H1 (cell line): ENCODE results near the gene HK2. TPM values are rescaled to one million over a fixed set of nuclear protein-coding genes. Genes with fewer than 3 reads are reported as not detected.

Experiments used
- BRCA1 ChIP-seq: IDR thresholded peaks from 2 replicates; pipeline ENCODE4 v1.6.1; 2012; ENCODE audit warnings: low read depth, low read length, improper control_type of control experiment
- EGR1 ChIP-seq: IDR thresholded peaks from 2 replicates; pipeline ENCODE4 v1.6.1; 2011; ENCODE audit warnings: low read depth, low read length, borderline replicate concordance
- SP4 ChIP-seq: IDR thresholded peaks from 2 replicates; pipeline ENCODE4 v1.6.1; 2012; ENCODE audit warnings: low read length, inconsistent platforms
- TAF7 ChIP-seq: optimal IDR thresholded peaks from 2 replicates; pipeline ENCODE3; 2011; ENCODE audit warnings: low read depth, mild to moderate bottlenecking, inconsistent platforms, low read length, moderate library complexity, borderline replicate concordance
- ZNF274 ChIP-seq: IDR thresholded peaks from 2 replicates; pipeline ENCODE4 v1.7.0; 2012; ENCODE audit warnings: low read length, borderline replicate concordance; ENCODE audit errors: extremely low read depth
- polyA plus RNA-seq, 7 experiments: library from polyadenylated mRNA; depleted of rRNA in 3 of 7; stranded (reverse) in 5 of 7; unstranded in 2 of 7; fragments of >200 nt in 5 of 7; fragments of 200-250 nt in 2 of 7; gene quantifications; 1 replicate in 5 of 7; 2 replicates in 1 of 7; 4 replicates in 1 of 7; pipeline versions ENCODE4 v1.2.1 to v1.2.3, GENCODE V29; 2011 to 2013; ENCODE audit warnings: missing spikeins in 2 of 7, mixed read lengths in 2 of 7
- total RNA-seq: library from RNA; stranded (reverse); fragmentation: NEBNext Ultra II Directional; extraction: Animal tissue kit (Norgen Biotek cat#: 25700); gene quantifications from 2 replicates; pipeline ENCODE4 v1.2.1, GENCODE V29; 2021
- TF ChIP-seq, protein P1 (sequence below): IDR thresholded peaks from 2 replicates; pipeline ENCODE4 v1.6.1; 2012; ENCODE audit warnings: inconsistent platforms

Gene HK2
- total and polyA plus RNA-seq, 2 of the 8 experiments (the other 6 are each of a cell fraction or from before 2014, with no cell fraction given): 22.1 to 61.9 TPM

DNA sequence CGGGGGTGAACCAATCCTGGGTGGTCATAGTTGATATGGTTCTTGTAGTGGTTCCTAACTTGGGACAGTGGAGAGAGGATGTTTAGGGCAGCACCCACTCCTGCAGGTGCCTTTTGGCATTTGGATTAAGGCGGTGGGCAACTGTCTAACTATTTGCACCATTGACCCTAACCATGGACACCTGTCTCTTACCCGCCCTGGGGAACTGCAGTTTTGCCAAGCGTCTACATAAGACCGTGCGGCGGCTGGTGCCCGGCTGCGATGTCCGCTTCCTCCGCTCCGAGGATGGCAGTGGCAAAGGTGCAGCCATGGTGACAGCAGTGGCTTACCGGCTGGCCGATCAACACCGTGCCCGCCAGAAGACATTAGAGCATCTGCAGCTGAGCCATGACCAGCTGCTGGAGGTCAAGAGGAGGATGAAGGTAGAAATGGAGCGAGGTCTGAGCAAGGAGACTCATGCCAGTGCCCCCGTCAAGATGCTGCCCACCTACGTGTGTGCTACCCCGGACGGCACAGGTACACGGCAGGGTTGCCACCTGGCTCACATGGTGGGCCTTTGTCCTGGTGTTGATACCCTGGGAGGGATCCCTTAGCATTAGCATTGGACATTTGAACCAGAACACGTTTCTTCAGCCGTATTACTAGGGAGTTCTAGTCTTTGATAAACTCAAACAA is 46.3 kb downstream of the HK2 start (continued):
- TF ChIP-seq TAF7 (no peak), EGR1 (no peak), SP4 (no peak), BRCA1 (no peak), ZNF274 (no peak)
- TF ChIP-seq, protein P1, sequence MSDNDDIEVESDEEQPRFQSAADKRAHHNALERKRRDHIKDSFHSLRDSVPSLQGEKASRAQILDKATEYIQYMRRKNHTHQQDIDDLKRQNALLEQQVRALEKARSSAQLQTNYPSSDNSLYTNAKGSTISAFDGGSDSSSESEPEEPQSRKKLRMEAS: no peak
- TF ChIP-seq, all 59 proteins: peak for 0
